Astrocyte (in vitro differentiated cells and primary cell): ENCODE data around the gene TEDC1.

Experiments
- EZH2 ChIP-seq: IDR thresholded peaks from 2 replicates; pipeline ENCODE4 v1.6.1; 2012; ENCODE audit warnings: mild to moderate bottlenecking, low read length, inconsistent platforms; ENCODE audit not compliant: insufficient read depth
- TF ChIP-seq, protein P1 (sequence below): IDR thresholded peaks from 2 replicates; pipeline ENCODE4 v1.5.1; 2011; ENCODE audit warnings: low read depth, mild to moderate bottlenecking, inconsistent platforms, low read length, moderate library complexity; ENCODE audit not compliant: insufficient read depth

DNA sequence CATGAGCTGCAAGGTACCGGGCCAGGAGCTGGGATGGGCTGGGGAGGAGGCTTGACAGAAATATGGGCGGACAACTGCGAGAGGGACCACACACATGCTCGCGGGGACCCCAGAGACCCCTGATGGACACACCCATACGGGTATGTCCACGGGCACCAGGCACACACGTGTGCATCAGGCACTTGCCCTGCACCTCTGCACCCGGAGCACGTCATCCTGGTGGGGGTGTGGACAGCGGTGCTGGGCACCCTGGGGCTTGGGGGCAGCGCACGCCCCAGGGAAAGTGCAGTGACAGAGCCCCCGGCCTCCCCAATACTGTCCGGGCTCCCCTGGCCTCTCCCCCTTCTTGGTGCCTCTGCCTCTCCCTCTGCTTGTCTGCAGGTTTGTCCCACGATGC is 6.1 kb upstream of the TEDC1 start:
- TF ChIP-seq, protein P1, sequence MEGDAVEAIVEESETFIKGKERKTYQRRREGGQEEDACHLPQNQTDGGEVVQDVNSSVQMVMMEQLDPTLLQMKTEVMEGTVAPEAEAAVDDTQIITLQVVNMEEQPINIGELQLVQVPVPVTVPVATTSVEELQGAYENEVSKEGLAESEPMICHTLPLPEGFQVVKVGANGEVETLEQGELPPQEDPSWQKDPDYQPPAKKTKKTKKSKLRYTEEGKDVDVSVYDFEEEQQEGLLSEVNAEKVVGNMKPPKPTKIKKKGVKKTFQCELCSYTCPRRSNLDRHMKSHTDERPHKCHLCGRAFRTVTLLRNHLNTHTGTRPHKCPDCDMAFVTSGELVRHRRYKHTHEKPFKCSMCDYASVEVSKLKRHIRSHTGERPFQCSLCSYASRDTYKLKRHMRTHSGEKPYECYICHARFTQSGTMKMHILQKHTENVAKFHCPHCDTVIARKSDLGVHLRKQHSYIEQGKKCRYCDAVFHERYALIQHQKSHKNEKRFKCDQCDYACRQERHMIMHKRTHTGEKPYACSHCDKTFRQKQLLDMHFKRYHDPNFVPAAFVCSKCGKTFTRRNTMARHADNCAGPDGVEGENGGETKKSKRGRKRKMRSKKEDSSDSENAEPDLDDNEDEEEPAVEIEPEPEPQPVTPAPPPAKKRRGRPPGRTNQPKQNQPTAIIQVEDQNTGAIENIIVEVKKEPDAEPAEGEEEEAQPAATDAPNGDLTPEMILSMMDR: no peak
- TF ChIP-seq EZH2: no peak
